SK-N-MC (cell line): ENCODE measurements around the gene DPH1.

Experiments
- EZH2 ChIP-seq: fragments of 200-600 bp; sonication (generic); IDR thresholded peaks from one replicate; pipeline ENCODE4 v1.6.1; 2017; ENCODE audit warnings: antibody characterized with exemption
- POLR2AphosphoS5 ChIP-seq: IDR thresholded peaks from 2 replicates; pipeline ENCODE4 v1.6.1; 2012; ENCODE audit warnings: mild to moderate bottlenecking, low read depth, low read length, borderline replicate concordance

DNA sequence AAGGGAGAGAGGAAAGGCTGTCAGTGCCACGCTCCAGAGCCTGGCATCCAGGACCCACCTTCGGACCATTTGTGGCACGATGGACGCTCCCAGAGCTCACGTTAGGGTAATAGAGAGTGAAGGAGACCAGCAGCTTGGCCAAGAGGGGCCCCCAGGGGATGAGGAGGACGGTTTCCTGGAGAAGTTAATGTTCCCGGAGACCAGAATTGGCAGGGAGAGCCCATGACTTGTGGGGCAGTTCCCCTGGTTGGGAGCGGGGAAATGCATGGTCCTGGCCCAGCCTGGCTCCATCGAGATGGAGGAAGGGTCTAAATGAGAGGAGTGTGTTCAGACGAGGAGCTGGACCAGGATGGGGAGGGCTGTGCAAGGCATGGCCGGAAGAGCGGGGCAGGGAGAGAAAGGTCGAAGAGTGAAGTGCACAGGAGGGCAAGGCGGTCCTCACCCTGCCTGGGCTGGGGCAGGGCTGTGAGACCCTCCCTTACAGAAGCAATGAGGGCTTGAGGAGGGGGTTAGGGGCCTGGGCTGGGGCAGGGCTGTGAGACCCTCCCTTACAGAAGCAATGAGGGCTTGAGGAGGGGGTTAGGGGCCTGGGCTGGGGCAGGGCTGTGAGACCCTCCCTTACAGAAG, 22.1 kb downstream of the DPH1 start:
- TF ChIP-seq POLR2AphosphoS5, result no peak
- TF ChIP-seq EZH2, result no peak
